ENCODE measurements around the gene ZFYVE27. TPM values are rescaled to one million over a fixed set of nuclear protein-coding genes. Genes with fewer than 3 reads are reported as not detected.

The ZFYVE27 gene
- total and polyA plus RNA-seq, 2 donors (not counting 3 experiments of a cell fraction or from before 2014, with no cell fraction given) = 16.3 to 24.2 TPM

GRCh38 chr10:97736403-97736901 is 476 bp upstream of the ZFYVE27 start:
- POLR2A ChIA-PET = no interaction called here
- TF ChIP-seq CTCF (IDR thresholded peaks at IDR 0.05; ENCODE audit: extremely low read depth in 1 of 2, insufficient read depth in 1 of 2, low read depth in 1 of 2, low read length in 2 of 2) = no peak
- no peak for TF ChIP-seq POLR2AphosphoS5 (IDR thresholded peaks at IDR 0.05; ENCODE audit: insufficient read depth, low read depth, low read length)
- TF ChIP-seq EZH2 (IDR thresholded peaks at IDR 0.05; ENCODE audit: borderline replicate concordance, low read depth, low read length, severe bottlenecking) = no peak
- no peak for TF ChIP-seq MAX (IDR thresholded peaks at IDR 0.05; ENCODE audit: insufficient read depth, insufficient read length)
- no peak for TF ChIP-seq FOS (IDR thresholded peaks at IDR 0.05; ENCODE audit: borderline replicate concordance, insufficient read depth, low read length)
- TF ChIP-seq POLR2A (IDR thresholded peaks at IDR 0.05; ENCODE audit: low read depth, low read length) = no peak
- TF ChIP-seq GATA2 (IDR thresholded peaks at IDR 0.05; ENCODE audit: insufficient read depth, insufficient read length, low read depth, low read length) = no peak
- TF ChIP-seq MYC (IDR thresholded peaks at IDR 0.05; ENCODE audit: low read depth, low read length) = no peak

More at GRCh38 chr10:97736403-97736901, 476 bp upstream of the ZFYVE27 start:
- H3K9me1 ChIP-seq (replicated peaks; ENCODE audit: control insufficient read depth, extremely low read depth, insufficient read depth, low read length) = no peaks in the 10 kb centered on the region
- no peak overlapping the region for H3K27ac ChIP-seq (ENCODE audit: insufficient read depth, low read depth, low read length)
- no peaks in the 10 kb centered on the region for H4K20me1 ChIP-seq (replicated peaks; ENCODE audit: control insufficient read depth, extremely low read depth, insufficient read depth, low read length)
- no peak overlapping the region for H3K9ac ChIP-seq (replicated peaks; ENCODE audit: extremely low read depth, insufficient read depth, low read length)
- no peaks in the 10 kb centered on the region for H3K27me3 ChIP-seq (ENCODE audit: control insufficient read depth in 2 of 2, insufficient read depth in 2 of 2, low read length in 2 of 2)
- H3K4me1 ChIP-seq (ENCODE audit: control insufficient read depth, extremely low read depth, insufficient read depth, low read length) = peaks cover 8% of the 10 kb centered on the region
- H3K4me3 ChIP-seq (replicated peaks in 1 of 3; ENCODE audit: insufficient read depth in 1 of 3, low read depth in 1 of 3, low read length in 3 of 3) = no peak overlapping the region
- intact Hi-C loops (cut with micrococcal nuclease) = loop anchor here (2.0 to 10.0 kb wide), 2 partner anchors 50 to 242 kb away; partner anchors contain the start of genes AVPI1, MMS19 and UBTD1
- no peak for FAIRE-seq
- peak overlapping the region; percentile 72 for H2AFZ ChIP-seq (ENCODE audit: low read depth, low read length)
- H3K36me3 ChIP-seq (ENCODE audit: control insufficient read depth in 2 of 2, extremely low read depth in 1 of 2, insufficient read depth in 2 of 2, low read length in 2 of 2) = no peaks in the 10 kb centered on the region
- H3K79me2 ChIP-seq (ENCODE audit: control insufficient read depth, insufficient read depth, low read length) = peaks cover 25% of the 10 kb centered on the region
- no TSS peak for BruUV-seq (replicated peaks)
- H3K4me2 ChIP-seq (ENCODE audit: insufficient read depth, low read length) = no peak overlapping the region
- CTCF ChIA-PET = interaction anchor here (1.0 to 21.8 kb wide), 4 partner anchors 9 to 305 kb away, joined by 4 to 863 read pairs (median 4); partner anchors contain the start of genes AVPI1 and MARVELD1
- H3K9me3 ChIP-seq (replicated peaks; ENCODE audit: control insufficient read depth, insufficient read depth, low read length) = no peaks in the 10 kb centered on the region
- no peak for DNase-seq (ENCODE audit: low read depth, low spot score)
- dilution Hi-C loops (cut with MboI; ENCODE audit: extremely low pct_ligation_motif_present, low sequenced_read_pairs) = no loop called here
